Osteocyte (in vitro differentiated cells): Measurements from ENCODE around the gene MMD. TPM values are rescaled to one million over a fixed set of nuclear protein-coding genes. Genes with fewer than 3 reads are reported as not detected.

Experiments used
- DNase-seq: peaks from one replicate; pipeline ENCODE4 v3.0.0; 2021; ENCODE audit warnings: mixed read lengths; ENCODE audit not compliant: unreplicated experiment; ENCODE audit errors: extremely low spot score
- H3K27ac Mint-ChIP-seq: one replicate; pipeline ENCODE4 v1.8.0; 2021; ENCODE audit warnings: mild to moderate bottlenecking, mixed read lengths; ENCODE audit not compliant: unreplicated experiment
- H3K27me3 Mint-ChIP-seq: one replicate; pipeline ENCODE4 v1.8.0; 2021; ENCODE audit warnings: mixed read lengths; ENCODE audit not compliant: unreplicated experiment
- H3K36me3 Mint-ChIP-seq: one replicate; pipeline ENCODE4 v1.8.0; 2021; ENCODE audit warnings: mixed read lengths; ENCODE audit not compliant: unreplicated experiment
- H3K4me1 Mint-ChIP-seq: one replicate; pipeline ENCODE4 v1.8.0; 2021; ENCODE audit warnings: mixed read lengths; ENCODE audit not compliant: unreplicated experiment
- H3K4me3 Mint-ChIP-seq: one replicate; pipeline ENCODE4 v1.8.0; 2021; ENCODE audit warnings: mild to moderate bottlenecking, moderate library complexity, mixed read lengths; ENCODE audit not compliant: unreplicated experiment
- H3K9me3 Mint-ChIP-seq: one replicate; pipeline ENCODE4 v1.8.0; 2021; ENCODE audit warnings: mixed read lengths; ENCODE audit not compliant: unreplicated experiment
- CTCF ChIP-seq: fragments of 200-600 bp; sonication (generic); IDR thresholded peaks from 2 replicates; pipeline ENCODE4 v1.5.0; 2021; ENCODE audit warnings: antibody characterized with exemption, mild to moderate bottlenecking, moderate library complexity
- total RNA-seq: library from RNA; stranded (reverse); gene quantifications from 2 replicates; pipeline ENCODE4 v1.2.1, GENCODE V29; 2021

MMD gene
- total RNA-seq, 1 donor from 2014 or later, result 10.3 TPM

DNA sequence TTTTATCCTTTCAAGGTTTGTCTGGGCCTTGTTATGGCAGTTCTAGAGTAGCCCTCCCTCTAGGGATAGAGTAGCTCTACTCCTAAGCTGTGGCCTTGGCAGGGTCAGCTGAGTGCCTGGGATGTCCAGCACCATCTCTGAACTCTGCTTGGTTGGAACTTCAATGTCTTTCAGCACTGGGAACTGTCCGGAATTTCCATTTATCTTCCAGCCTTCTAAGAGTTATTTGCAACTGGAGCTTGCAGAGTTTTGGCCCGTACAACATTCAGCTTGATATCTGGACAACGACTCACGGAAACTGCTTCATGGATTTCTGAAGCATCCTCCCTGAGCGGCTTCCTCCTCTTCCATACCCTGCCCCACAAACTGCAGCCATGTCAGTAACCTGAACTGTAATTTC is 22.9 kb downstream of the MMD start:
- no peak for DNase-seq
- Mint-ChIP-seq H3K36me3 (peaks cover 6% of the 10 kb centered on the region), H3K4me1 (no peaks in the 10 kb centered on the region), H3K9me3 (no peaks in the 10 kb centered on the region), H3K4me3 (no peak overlapping the region), H3K27me3 (no peaks in the 10 kb centered on the region), H3K27ac (no peak overlapping the region)
- no peak for TF ChIP-seq CTCF

DNA sequence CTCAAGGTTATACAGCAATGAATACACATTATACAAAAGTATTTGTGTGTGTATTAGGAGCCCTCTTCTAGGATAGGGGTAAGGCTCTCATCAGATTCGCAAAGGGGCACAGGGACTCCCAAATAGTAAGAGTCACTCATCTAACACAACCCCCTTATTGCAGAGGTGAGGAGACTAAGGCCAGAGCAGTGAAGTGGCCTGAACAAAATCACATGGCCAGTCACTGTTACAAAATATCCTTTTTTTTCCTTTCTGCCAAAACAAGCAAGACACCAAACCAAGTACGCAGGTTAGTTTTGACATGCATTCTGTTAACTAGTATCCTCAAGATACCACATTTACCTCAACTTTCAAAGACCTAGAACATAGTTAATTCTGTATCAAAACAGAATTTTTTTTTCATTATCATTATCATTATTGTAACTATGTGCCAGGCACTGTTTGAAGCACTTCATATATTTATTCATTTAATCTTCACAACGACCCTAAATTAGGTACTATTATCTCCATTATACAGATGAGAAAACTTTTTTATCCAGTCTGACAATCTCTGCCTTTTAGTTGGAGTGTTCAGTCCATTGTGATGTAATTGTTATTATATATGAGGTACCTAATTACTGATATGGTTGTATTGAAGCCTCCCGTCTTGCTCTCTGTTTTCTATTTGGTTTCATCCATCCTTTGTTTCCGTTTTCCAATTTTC is 25.7 kb downstream of the MMD start:
- Mint-ChIP-seq H3K4me3 (no peak overlapping the region), H3K36me3 (peaks cover 6% of the 10 kb centered on the region), H3K27ac (no peak overlapping the region), H3K27me3 (no peaks in the 10 kb centered on the region), H3K9me3 (no peaks in the 10 kb centered on the region), H3K4me1 (peaks cover 1% of the 10 kb centered on the region)
- DNase-seq, result no peak
- no peak for TF ChIP-seq CTCF

- no peak overlapping the region for H3K4me3 Mint-ChIP-seq
- no peak for DNase-seq
- no peak overlapping the region for H3K27ac Mint-ChIP-seq
- TF ChIP-seq CTCF, result no peak
- H3K36me3 Mint-ChIP-seq, result peaks cover 4% of the 10 kb centered on the region
- no peaks in the 10 kb centered on the region for H3K9me3 Mint-ChIP-seq
- H3K4me1 Mint-ChIP-seq, result peaks cover 5% of the 10 kb centered on the region
- H3K27me3 Mint-ChIP-seq, result no peaks in the 10 kb centered on the region
Measured at GRCh38 chr17:55394357-55395021, 27.1 kb downstream of the MMD start.

DNA sequence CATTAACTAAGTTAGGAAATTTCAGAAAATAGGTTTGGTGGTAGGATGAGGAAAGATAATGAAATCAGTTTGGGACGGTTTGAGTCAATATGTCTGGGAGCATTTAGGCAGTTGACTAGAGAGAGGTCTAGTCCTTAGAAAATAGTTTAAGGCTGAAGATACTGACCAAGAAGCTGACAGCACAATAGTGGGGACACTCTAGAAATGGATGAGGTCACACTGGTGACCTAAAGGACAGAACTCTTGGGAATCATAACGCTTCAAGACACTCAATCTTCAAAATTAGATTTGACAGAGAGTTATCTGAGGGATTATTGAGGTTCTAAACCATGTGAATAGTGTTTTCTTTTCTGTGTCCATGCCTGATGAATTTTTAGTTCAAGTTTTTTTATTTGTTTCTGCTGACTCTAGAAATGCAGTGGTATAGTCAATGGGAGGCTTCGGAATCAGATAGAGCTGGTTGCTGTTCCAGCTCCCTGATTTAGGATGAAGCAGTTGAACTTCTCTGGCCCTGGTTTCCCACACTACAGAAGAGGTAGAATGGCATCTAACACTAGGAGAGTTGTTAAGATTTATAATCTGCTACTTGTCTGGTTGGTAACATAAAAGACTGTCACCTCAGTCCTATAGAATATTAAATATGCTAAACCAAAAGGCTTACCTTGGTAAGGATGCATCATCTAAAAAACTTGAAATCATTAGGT is 29.7 kb downstream of the MMD start:
- no peak for DNase-seq
- no peaks in the 10 kb centered on the region for H3K9me3 Mint-ChIP-seq
- H3K4me1 Mint-ChIP-seq, result peaks cover 16% of the 10 kb centered on the region
- peaks cover 4% of the 10 kb centered on the region for H3K36me3 Mint-ChIP-seq
- H3K27ac Mint-ChIP-seq, result no peak overlapping the region
- no peak overlapping the region for H3K4me3 Mint-ChIP-seq
- no peaks in the 10 kb centered on the region for H3K27me3 Mint-ChIP-seq
- TF ChIP-seq CTCF, result no peak

DNA sequence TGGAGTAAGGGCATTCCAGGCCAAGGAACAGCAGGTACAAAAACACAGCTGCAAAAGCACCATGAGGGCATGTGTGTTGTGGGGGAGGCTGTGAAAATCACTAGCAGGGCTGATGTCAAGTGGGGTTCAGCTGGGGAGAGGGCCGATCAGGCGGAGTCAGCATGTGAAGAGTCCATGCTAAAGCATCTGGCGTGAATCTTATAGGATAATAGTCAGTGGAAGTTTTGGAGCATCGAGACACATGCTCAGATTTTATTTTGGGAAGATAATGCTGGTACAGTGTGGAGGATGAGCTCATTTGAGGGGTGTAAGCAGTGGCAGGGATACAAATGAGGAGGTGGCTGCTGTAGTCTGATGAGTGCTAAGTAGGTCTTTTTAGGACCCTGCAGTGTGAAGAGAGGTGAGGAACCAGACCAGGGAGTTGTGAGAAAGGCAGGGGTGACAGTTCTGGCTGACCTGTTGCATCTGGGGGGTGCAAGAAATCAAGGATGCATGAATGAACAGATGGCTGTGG is 30.3 kb downstream of the MMD start:
- no peak overlapping the region for H3K27ac Mint-ChIP-seq
- H3K4me1 Mint-ChIP-seq, result peaks cover 16% of the 10 kb centered on the region
- no peaks in the 10 kb centered on the region for H3K27me3 Mint-ChIP-seq
- no peaks in the 10 kb centered on the region for H3K9me3 Mint-ChIP-seq
- peaks cover 4% of the 10 kb centered on the region for H3K36me3 Mint-ChIP-seq
- no peak overlapping the region for H3K4me3 Mint-ChIP-seq
- TF ChIP-seq CTCF, result no peak
- no peak for DNase-seq
